ENCODE measurements around the gene LSS.
"Not testable (repeated sequence)": the region's sequence is repeated elsewhere in the genome, so short reads cannot be mapped to it uniquely, and the experiment has no call there.

LSS gene

GRCh38 chr21:46226920-46227599 lies 1.5 kb downstream of the LSS start:
- Histone ChIP-seq H3K9me3 (no peaks in the 10 kb centered on the region), H3K4me3 (ENCODE audit: low read depth in 1 of 2, low read length in 1 of 2) (no peak overlapping the region), H3K36me3 (no peaks in the 10 kb centered on the region), H3K27ac (no peak overlapping the region), H3K27me3 (peaks cover 32% of the 10 kb centered on the region), H3K4me1 (ENCODE audit: control insufficient read depth in 1 of 2, insufficient read depth in 1 of 2, low read depth in 1 of 2, low read length in 1 of 2) (peaks cover 15 to 17% of the 10 kb centered on the region in 2 experiments)
- TF ChIP-seq, protein P1, sequence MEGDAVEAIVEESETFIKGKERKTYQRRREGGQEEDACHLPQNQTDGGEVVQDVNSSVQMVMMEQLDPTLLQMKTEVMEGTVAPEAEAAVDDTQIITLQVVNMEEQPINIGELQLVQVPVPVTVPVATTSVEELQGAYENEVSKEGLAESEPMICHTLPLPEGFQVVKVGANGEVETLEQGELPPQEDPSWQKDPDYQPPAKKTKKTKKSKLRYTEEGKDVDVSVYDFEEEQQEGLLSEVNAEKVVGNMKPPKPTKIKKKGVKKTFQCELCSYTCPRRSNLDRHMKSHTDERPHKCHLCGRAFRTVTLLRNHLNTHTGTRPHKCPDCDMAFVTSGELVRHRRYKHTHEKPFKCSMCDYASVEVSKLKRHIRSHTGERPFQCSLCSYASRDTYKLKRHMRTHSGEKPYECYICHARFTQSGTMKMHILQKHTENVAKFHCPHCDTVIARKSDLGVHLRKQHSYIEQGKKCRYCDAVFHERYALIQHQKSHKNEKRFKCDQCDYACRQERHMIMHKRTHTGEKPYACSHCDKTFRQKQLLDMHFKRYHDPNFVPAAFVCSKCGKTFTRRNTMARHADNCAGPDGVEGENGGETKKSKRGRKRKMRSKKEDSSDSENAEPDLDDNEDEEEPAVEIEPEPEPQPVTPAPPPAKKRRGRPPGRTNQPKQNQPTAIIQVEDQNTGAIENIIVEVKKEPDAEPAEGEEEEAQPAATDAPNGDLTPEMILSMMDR (IDR thresholded peaks at IDR 0.05): no peak

- Histone ChIP-seq H3K27ac (no peak overlapping the region), H3K4me3 (ENCODE audit: low read depth in 1 of 2, low read length in 1 of 2) (no peak overlapping the region), H3K27me3 (peaks cover 32% of the 10 kb centered on the region), H3K9me3 (no peaks in the 10 kb centered on the region), H3K4me1 (ENCODE audit: control insufficient read depth in 1 of 2, insufficient read depth in 1 of 2, low read depth in 1 of 2, low read length in 1 of 2) (peaks cover 15 to 17% of the 10 kb centered on the region in 2 experiments), H3K36me3 (no peaks in the 10 kb centered on the region)
- TF ChIP-seq, protein P1 (IDR thresholded peaks at IDR 0.05): no peak
Measured at GRCh38 chr21:46226146-46226545, 2.4 kb downstream of the LSS start.

- H3K4me3 ChIP-seq (ENCODE audit: low read depth in 1 of 2, low read length in 1 of 2); H3K4me1 ChIP-seq (ENCODE audit: control insufficient read depth in 1 of 2, insufficient read depth in 1 of 2, low read depth in 1 of 2, low read length in 1 of 2); H3K36me3 ChIP-seq; H3K27ac ChIP-seq; H3K9me3 ChIP-seq: not testable (repeated sequence)
- H3K27me3 ChIP-seq: peaks cover 19% of the 10 kb centered on the region
Measured at GRCh38 chr21:46223661-46224060, 4.9 kb downstream of the LSS start.

- Histone ChIP-seq H3K27me3 (peaks cover 14% of the 10 kb centered on the region), H3K9me3 (no peaks in the 10 kb centered on the region), H3K36me3 (no peaks in the 10 kb centered on the region), H3K27ac (no peak overlapping the region), H3K4me1 (ENCODE audit: control insufficient read depth in 1 of 2, insufficient read depth in 1 of 2, low read depth in 1 of 2, low read length in 1 of 2) (peaks cover 5% of the 10 kb centered on the region in 2 experiments), H3K4me3 (ENCODE audit: low read depth in 1 of 2, low read length in 1 of 2) (no peak overlapping the region)
- TF ChIP-seq, protein P1 (IDR thresholded peaks at IDR 0.05): no peak
Measured at GRCh38 chr21:46223217-46223616, 5.4 kb downstream of the LSS start.

DNA sequence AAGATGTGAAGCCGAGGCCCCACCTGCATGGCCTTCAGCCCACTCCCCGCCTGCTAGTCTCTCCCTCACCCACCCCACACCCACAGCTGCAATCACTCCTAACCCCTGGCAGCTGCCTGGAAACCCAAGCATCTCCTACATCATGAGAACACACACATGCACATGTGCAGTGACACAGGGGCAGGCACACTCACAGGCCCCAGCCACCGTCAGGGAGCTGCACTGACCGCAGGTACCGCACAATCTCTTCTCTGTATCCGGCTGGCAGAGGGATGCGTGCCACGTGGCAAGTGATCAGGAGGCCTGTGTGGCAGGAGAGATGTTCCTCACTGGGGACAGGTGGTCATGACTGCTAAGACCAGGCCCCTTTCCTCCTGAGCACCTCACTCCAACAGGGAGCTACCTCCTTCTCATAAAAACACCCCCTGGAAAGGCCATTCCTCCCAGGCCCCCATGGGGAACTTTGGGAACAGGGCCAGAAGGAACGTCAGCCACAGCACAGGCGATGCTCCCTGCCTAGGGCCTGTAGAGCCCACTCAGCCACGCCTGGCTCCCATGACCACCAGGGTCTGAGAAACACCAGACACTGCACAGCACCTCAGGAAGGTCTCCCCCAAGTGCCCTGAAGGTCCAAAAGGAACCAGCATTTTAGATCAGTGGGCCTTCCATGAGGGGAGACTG lies 6.0 kb downstream of the LSS start:
- H3K27me3 ChIP-seq: peaks cover 8% of the 10 kb centered on the region
- TF ChIP-seq, protein P1 (IDR thresholded peaks at IDR 0.05): no peak
- H3K36me3 ChIP-seq: no peaks in the 10 kb centered on the region

More for the DNA sequence above, 6.0 kb downstream of the LSS start:
- Histone ChIP-seq H3K9me3 (no peaks in the 10 kb centered on the region), H3K4me3 (ENCODE audit: low read depth in 1 of 2, low read length in 1 of 2) (no peak overlapping the region), H3K4me1 (ENCODE audit: control insufficient read depth in 1 of 2, insufficient read depth in 1 of 2, low read depth in 1 of 2, low read length in 1 of 2) (no peaks in the 10 kb centered on the region), H3K27ac (no peak overlapping the region)
